IMR-90 (cell line): ENCODE data around the gene PCNX2. TPM values are rescaled to one million over a fixed set of nuclear protein-coding genes. Genes with fewer than 3 reads are reported as not detected.

ENCODE experiments used
- ATAC-seq: fragments of 200-7000 bp; cut with Tn5 transposase; 2 replicates; pipeline ENCODE4 v1.9.1; 2020; ENCODE audit warnings: low read depth, mild to moderate bottlenecking, moderate library complexity
- BruUV-seq: library from RNA; stranded (reverse); fragments of 400-500 nt; replicated peaks from 2 replicates; lab custom pipeline; 2021; lab: Mats Ljungman, UMichigan
- CTCF ChIA-PET: fragments of 300-600 bp; formaldehyde crosslinking; extraction: SDS; loops from one replicate; lab custom pipeline; 2021; ENCODE audit warnings: antibody characterized with exemption; lab: Yijun Ruan, JAX
- POLR2A ChIA-PET: fragments of 300-600 bp; sonication (Branson Sonifier 250); formaldehyde crosslinking; loops from one replicate; lab custom pipeline; 2022; ENCODE audit warnings: antibody characterized with exemption; ENCODE audit not compliant: unreplicated experiment; lab: Charles Lee
- DNase-seq: peaks from one replicate; pipeline ENCODE4 v3.0.0; 2013
- H2AFZ ChIP-seq: replicated peaks from 2 replicates; pipeline ENCODE3; 2013; ENCODE audit warnings: low read length, mild to moderate bottlenecking; ENCODE audit not compliant: poor library complexity
- H2AK5ac ChIP-seq: 2 replicates; pipeline ENCODE4 v1.6.1; 2013; ENCODE audit warnings: low read depth, low read length, inconsistent platforms
- H2AK9ac ChIP-seq: replicated peaks from 2 replicates; pipeline ENCODE3; 2013; ENCODE audit warnings: mild to moderate bottlenecking, low read depth, low read length, moderate library complexity; ENCODE audit not compliant: poor library complexity
- H2BK120ac ChIP-seq: 2 replicates; pipeline ENCODE4 v1.6.1; 2013; ENCODE audit warnings: low read depth, low read length, inconsistent platforms
- H2BK15ac ChIP-seq: 3 replicates; pipeline ENCODE4 v1.6.1; 2013; ENCODE audit warnings: low read depth, low read length, inconsistent platforms
- H2BK20ac ChIP-seq: 2 replicates; pipeline ENCODE4 v1.6.1; 2013; ENCODE audit warnings: low read depth, mild to moderate bottlenecking, inconsistent platforms, low read length, moderate library complexity
- H2BK5ac ChIP-seq: 2 replicates; pipeline ENCODE4 v1.6.1; 2013; ENCODE audit warnings: mild to moderate bottlenecking, low read depth, low read length, inconsistent platforms; ENCODE audit not compliant: poor library complexity, severe bottlenecking
- H3K14ac ChIP-seq: replicated peaks from 2 replicates; pipeline ENCODE4 v1.6.1; 2013; ENCODE audit warnings: low read depth, low read length, inconsistent platforms
- H3K18ac ChIP-seq: 2 replicates; pipeline ENCODE4 v1.6.1; 2013; ENCODE audit warnings: low read depth, low read length, control low read depth
- H3K23ac ChIP-seq: 2 replicates; pipeline ENCODE4 v1.6.1; 2013; ENCODE audit warnings: low read depth, low read length, inconsistent platforms
- H3K27ac ChIP-seq: 2 replicates; pipeline ENCODE4 v1.5.1; 2013; ENCODE audit warnings: mild to moderate bottlenecking, control low read depth, low read length; ENCODE audit not compliant: insufficient read depth
- H3K27me3 ChIP-seq: 2 replicates; pipeline ENCODE4 v1.6.1; 2013; ENCODE audit warnings: low read length; ENCODE audit not compliant: control insufficient read depth, insufficient read depth
- H3K36me3 ChIP-seq: 2 replicates; pipeline ENCODE4 v1.6.1; 2013; ENCODE audit warnings: low read length, mixed read lengths; ENCODE audit not compliant: control insufficient read depth, insufficient read depth
- H3K4ac ChIP-seq: 2 replicates; pipeline ENCODE4 v1.6.1; 2013; ENCODE audit warnings: low read depth, low read length, inconsistent platforms
- H3K4me1 ChIP-seq: 2 replicates; pipeline ENCODE4 v1.6.1; 2013; ENCODE audit warnings: low read length, mixed read lengths; ENCODE audit not compliant: control insufficient read depth, insufficient read depth
- H3K4me2 ChIP-seq: 2 replicates; pipeline ENCODE4 v1.6.1; 2013; ENCODE audit warnings: low read depth, mild to moderate bottlenecking, control low read depth, low read length, moderate library complexity
- H3K4me3 ChIP-seq: 2 replicates; pipeline ENCODE4 v1.5.1; 2013; ENCODE audit warnings: low read depth, mild to moderate bottlenecking, control low read depth, low read length, moderate library complexity; ENCODE audit not compliant: insufficient read depth
- H3K56ac ChIP-seq: 2 replicates; pipeline ENCODE4 v1.6.1; 2013; ENCODE audit warnings: low read length, inconsistent platforms; ENCODE audit not compliant: insufficient read depth; ENCODE audit errors: extremely low read depth
- H3K79me1 ChIP-seq, 2 experiments: 2 replicates each; pipeline ENCODE4 v1.6.1; 2013; ENCODE audit warnings: low read length in 2 of 2, inconsistent platforms in 1 of 2, low read depth in 1 of 2
- H3K9ac ChIP-seq: 2 replicates; pipeline ENCODE4 v1.6.1; 2013; ENCODE audit warnings: low read depth, low read length, control low read depth
- H3K9me1 ChIP-seq: 2 replicates; pipeline ENCODE4 v1.6.1; 2013; ENCODE audit warnings: low read length, inconsistent platforms; ENCODE audit not compliant: insufficient read depth
- H3K9me3 ChIP-seq: 2 replicates; pipeline ENCODE4 v1.6.1; 2013; ENCODE audit warnings: low read length; ENCODE audit not compliant: control insufficient read depth, insufficient read depth
- H4K20me1 ChIP-seq: 2 replicates; pipeline ENCODE4 v1.6.1; 2013; ENCODE audit warnings: low read length, inconsistent platforms; ENCODE audit not compliant: insufficient read depth
- H4K5ac ChIP-seq: 2 replicates; pipeline ENCODE4 v1.6.1; 2013; ENCODE audit warnings: mild to moderate bottlenecking, low read depth, low read length, control low read depth
- H4K8ac ChIP-seq, 2 experiments: 2 replicates each; pipeline ENCODE4 v1.6.1; 2013; ENCODE audit warnings: low read depth in 2 of 2, low read length in 2 of 2, control low read depth in 1 of 2, inconsistent platforms in 1 of 2
- H4K91ac ChIP-seq: 2 replicates; pipeline ENCODE4 v1.6.1; 2013; ENCODE audit warnings: low read depth, low read length, inconsistent platforms; ENCODE audit not compliant: insufficient read depth
- FOS ChIP-seq: fragments of 150-350 bp; IDR thresholded peaks from 2 replicates; pipeline ENCODE4 v1.6.1; 2016; ENCODE audit warnings: low read depth, low read length
- POLR2A ChIP-seq: IDR thresholded peaks from 2 replicates; pipeline ENCODE4 v1.6.1; 2012; ENCODE audit warnings: mild to moderate bottlenecking, low read depth, low read length
- RCOR1 ChIP-seq: IDR thresholded peaks from 2 replicates; pipeline ENCODE4 v1.6.1; 2012; ENCODE audit warnings: mild to moderate bottlenecking, low read length, improper control_type of control experiment; ENCODE audit not compliant: insufficient replicate concordance
- WGBS, 2 experiments: methylation state at CpG; one replicate each; pipeline versions ENCODE4 v1.1.5 to v1.1.7; 2013; ENCODE audit warnings: missing lambda C conversion rate in 2 of 2; ENCODE audit not compliant: insufficient read length in 1 of 2; ENCODE audit errors: extremely low coverage in 2 of 2; 5-methylcytosine and 5-hydroxymethylcytosine counted together
- dilution Hi-C: fragments of 300-500 bp; cut with HindIII; formaldehyde crosslinking; loops from one replicate; pipeline ENCODE4 v1.14.3; 2018; ENCODE audit warnings: low sequenced_read_pairs; ENCODE audit not compliant: unreplicated experiment
- in situ Hi-C: fragments of 300-500 bp; cut with MboI; formaldehyde crosslinking; loops from 3 replicates; pipeline ENCODE4 v1.14.3; 2019; ENCODE audit warnings: low sequenced_read_pairs, inconsistent platforms, mixed read lengths
- intact Hi-C: fragments of 100-400 bp; cut with micrococcal nuclease; formaldehyde crosslinking; loops from 2 replicates; pipeline ENCODE4 v1.10.0; 2022
- polyA plus RNA-seq, 3 experiments: library from polyadenylated mRNA; depleted of rRNA; stranded (reverse); fragments of >200 nt; gene quantifications; 2 replicates each; pipeline ENCODE4 v1.2.3, GENCODE V29; 2012; ENCODE audit warnings: low replicate concordance in 1 of 3
- total RNA-seq: library from RNA; depleted of rRNA; stranded (reverse); fragments of >200 nt; gene quantifications from 2 replicates; pipeline ENCODE4 v1.2.3, GENCODE V29; 2012

PCNX2 gene
- total and polyA plus RNA-seq, 2 of the 4 experiments (the other 2 are of a cell fraction) = 15.9 to 22.6 TPM

DNA sequence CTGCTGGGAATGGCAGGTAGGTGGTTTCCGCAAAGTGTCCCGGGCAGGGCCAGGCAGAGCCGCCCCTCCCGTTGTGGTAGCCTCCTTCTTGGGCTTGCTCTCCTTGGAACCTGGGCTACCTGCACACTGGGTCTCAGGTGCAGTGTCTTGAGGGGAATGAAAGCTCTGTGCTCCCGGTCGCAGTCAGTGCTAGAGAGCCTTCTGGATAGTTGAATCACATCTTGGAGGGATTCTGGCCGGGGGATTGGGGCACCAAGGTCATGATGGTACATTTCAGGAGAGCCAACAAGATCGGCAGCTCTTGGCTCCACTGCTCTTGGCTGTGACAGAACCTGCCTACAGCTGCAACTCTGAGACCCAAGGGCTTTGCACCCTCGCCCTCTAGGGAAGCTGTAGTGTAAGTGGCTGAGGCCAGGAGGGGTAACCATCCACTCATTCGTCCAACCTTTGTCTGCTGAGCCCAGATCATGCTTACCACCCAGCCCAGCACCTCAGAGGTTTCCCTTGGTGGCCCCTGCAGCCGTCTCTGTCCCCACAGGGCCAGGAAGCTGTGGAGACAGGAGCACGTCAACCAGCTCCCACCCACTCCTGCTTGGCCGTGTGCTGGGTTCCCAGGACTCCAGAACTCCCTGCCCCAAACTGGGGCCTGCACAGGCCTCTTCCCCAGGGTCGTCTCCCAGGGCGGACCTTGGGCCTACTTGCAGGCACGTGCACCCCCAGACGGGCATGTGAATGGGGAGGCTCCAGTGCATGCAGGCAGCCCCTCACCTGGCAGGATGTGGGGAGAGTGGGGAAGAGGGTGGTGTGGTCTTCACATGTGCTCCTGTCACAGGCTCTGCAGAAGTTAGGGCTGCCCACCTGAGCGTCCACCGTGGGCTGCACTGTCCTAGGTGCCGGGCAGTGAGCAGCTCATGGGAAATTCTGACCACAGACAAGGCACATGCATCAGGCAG, 305.1 kb downstream of the PCNX2 start:
- H3K9me3 ChIP-seq = peaks cover 6% of the 10 kb centered on the region; the same call in 1 of the 2 replicates
- CTCF ChIA-PET = interaction anchor here (1.4 kb wide), 1 partner anchor 10 kb away, joined by 3 read pairs; no protein-coding TSS in a partner anchor
- POLR2A ChIA-PET = no interaction called here
- no peaks in the 10 kb centered on the region for H3K27me3 ChIP-seq
- in situ Hi-C loops (no loop called here), dilution Hi-C loops (no loop called here), intact Hi-C loops (no loop called here)
- TF ChIP-seq POLR2A (no peak), RCOR1 (no peak), FOS (no peak)
- WGBS, 2 experiments = 89% methylated on average over 8 of the region's 20 CpGs; no CpG with 5 or more reads in 1 of the 2 experiments
- H4K20me1 ChIP-seq = no peaks in the 10 kb centered on the region
- H2AK9ac ChIP-seq = peak overlapping the region; percentile 22
- H3K79me1 ChIP-seq = no peaks in the 10 kb centered on the region
- H3K36me3 ChIP-seq = peaks cover 16% of the 10 kb centered on the region
- no peak overlapping the region for H3K4me3 ChIP-seq
- H3K9me1 ChIP-seq = 0 out of 2 replicates have a peak, but pooled peaks cover 3% of the 10 kb centered on the region
- no peak overlapping the region for H2BK20ac ChIP-seq
- H3K4me2 ChIP-seq = no peak overlapping the region
- DNase-seq (no peak), ATAC-seq (no peak)
- no peak overlapping the region for H2AFZ ChIP-seq
- H4K5ac ChIP-seq = no peak overlapping the region
- peaks cover 9% of the 10 kb centered on the region for H3K4me1 ChIP-seq
- no TSS peak for BruUV-seq
- H3K9ac ChIP-seq = no peak overlapping the region
- no peak overlapping the region for H2BK120ac ChIP-seq
- no peak overlapping the region for H3K18ac ChIP-seq
- H3K56ac ChIP-seq = no peak overlapping the region
- H2BK15ac ChIP-seq = no peak overlapping the region
- no peak overlapping the region for H4K91ac ChIP-seq
- no peak overlapping the region for H3K4ac ChIP-seq
- H2BK5ac ChIP-seq = no peak overlapping the region
- no peak overlapping the region for H4K8ac ChIP-seq
- H3K14ac ChIP-seq = no peak overlapping the region
- no peak overlapping the region for H3K23ac ChIP-seq
- H3K27ac ChIP-seq = no peak overlapping the region
- H2AK5ac ChIP-seq = peak overlapping the region; percentile 10; the same call in 1 of the 2 replicates
